ENCODE measurements around the gene EML2.
A peak's percentile ranks its signal among the peaks of the same experiment; 100 is the strongest.
"Not testable (repeated sequence)": the region's sequence is repeated elsewhere in the genome, so short reads cannot be mapped to it uniquely, and the experiment has no call there.

Gene EML2

GRCh38 chr19:45632468-45633196 lies 6.6 kb downstream of the EML2 start:
- no peak overlapping the region for H3K4me3 ChIP-seq (replicated peaks in 1 of 2; ENCODE audit: low read depth in 2 of 2, low read length in 2 of 2)
- peak; percentile 87 to 96 for DNase-seq (ENCODE audit: low read depth in 2 of 2)
- TF ChIP-seq CTCF (IDR thresholded peaks at IDR 0.05; ENCODE audit: low read depth, low read length), result no peak

GRCh38 chr19:45630463-45630862 lies 8.7 kb downstream of the EML2 start:
- DNase-seq (ENCODE audit: low read depth in 2 of 2), result peak; percentile 86 to 97
- no peak overlapping the region for H3K4me3 ChIP-seq (replicated peaks in 1 of 2; ENCODE audit: low read depth in 2 of 2, low read length in 2 of 2)
- no peak for TF ChIP-seq CTCF (IDR thresholded peaks at IDR 0.05; ENCODE audit: low read depth, low read length)

GRCh38 chr19:45629704-45630103 lies 9.5 kb downstream of the EML2 start:
- no peak for TF ChIP-seq CTCF (IDR thresholded peaks at IDR 0.05; ENCODE audit: low read depth, low read length)
- no peak overlapping the region for H3K4me3 ChIP-seq (replicated peaks in 1 of 2; ENCODE audit: low read depth in 2 of 2, low read length in 2 of 2)
- DNase-seq (ENCODE audit: low read depth in 2 of 2), result no peak

GRCh38 chr19:45628219-45628618 lies 11.0 kb downstream of the EML2 start:
- H3K4me3 ChIP-seq (replicated peaks in 1 of 2; ENCODE audit: low read depth in 2 of 2, low read length in 2 of 2); DNase-seq (ENCODE audit: low read depth in 2 of 2): not testable (repeated sequence)

DNA sequence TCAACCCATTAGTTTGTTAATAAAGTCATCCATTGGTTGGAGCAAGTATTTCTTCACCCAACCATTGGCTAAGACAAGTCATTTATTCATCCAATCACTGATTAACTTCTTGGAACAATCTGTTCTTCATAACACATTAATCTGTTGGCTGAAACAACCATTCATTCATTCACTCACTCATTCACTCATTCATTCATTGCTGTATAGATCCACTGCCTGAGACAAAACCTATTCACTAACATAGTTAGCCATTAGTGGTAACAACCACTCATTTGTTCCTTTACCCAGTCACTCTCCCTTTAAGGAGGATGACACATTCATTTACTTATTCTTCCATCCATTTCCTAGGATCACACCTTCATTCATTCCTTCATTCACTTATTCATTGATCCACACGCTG lies 15.2 kb downstream of the EML2 start:
- no peak for TF ChIP-seq CTCF (IDR thresholded peaks at IDR 0.05; ENCODE audit: low read depth, low read length)
- DNase-seq (ENCODE audit: low read depth in 2 of 2), result no peak

DNA sequence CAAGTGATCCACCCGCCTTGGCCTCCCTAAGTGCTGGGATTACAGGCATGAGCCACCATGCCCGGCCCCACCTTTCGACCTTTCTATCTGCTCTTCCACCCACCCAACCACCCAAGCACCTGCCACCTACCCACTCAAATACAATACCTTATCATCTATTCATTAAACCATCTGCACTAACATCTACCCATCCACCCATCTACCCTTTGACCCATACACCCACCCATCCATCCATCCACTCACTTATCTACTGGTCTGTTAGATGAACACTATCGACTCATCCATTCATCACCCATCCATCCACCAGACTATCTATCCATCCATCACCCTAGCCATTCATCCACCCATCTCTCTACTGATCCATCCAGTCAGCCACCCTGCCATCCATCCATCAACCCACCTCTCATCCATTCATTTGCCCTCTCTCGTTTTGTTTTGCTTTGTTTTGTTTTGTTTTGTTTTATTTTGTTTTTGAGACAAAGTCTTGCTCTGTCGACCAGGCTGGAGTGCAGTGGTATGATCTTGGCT lies 17.2 kb downstream of the EML2 start:
- no peak for TF ChIP-seq CTCF (IDR thresholded peaks at IDR 0.05; ENCODE audit: low read depth, low read length)
- H3K4me3 ChIP-seq (replicated peaks in 1 of 2; ENCODE audit: low read depth in 2 of 2, low read length in 2 of 2), result no peak overlapping the region
- no peak for DNase-seq (ENCODE audit: low read depth in 2 of 2)

More for the DNA sequence above, 15.2 kb downstream of the EML2 start:
- no peak overlapping the region for H3K4me3 ChIP-seq (replicated peaks in 1 of 2; ENCODE audit: low read depth in 2 of 2, low read length in 2 of 2)

DNA sequence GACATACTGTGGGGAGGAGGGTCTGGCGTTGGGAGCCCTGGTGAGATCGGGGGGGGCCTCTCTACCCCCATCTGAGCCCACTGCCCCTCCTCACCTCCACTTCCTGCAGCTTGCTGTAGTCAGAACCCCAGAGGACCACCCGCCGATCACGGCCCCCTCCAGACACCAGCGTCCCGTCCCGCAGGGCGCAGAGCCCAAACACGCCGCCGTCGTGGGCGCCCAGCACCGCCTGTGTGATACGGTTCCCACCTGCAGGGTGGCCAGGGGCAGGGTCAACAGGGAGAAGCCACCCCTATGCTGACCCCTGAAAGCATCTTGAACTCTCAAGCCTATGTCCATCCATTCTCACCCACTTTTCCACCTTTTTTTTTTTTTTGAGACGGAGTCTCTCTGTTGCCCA lies 17.8 kb downstream of the EML2 start:
- no peak for DNase-seq (ENCODE audit: low read depth in 2 of 2)
- TF ChIP-seq CTCF (IDR thresholded peaks at IDR 0.05; ENCODE audit: low read depth, low read length), result no peak
- no peak overlapping the region for H3K4me3 ChIP-seq (replicated peaks in 1 of 2; ENCODE audit: low read depth in 2 of 2, low read length in 2 of 2)

All from cardiac fibroblast (primary cell).